ENCODE measurements around the gene CCP110.

CCP110 gene

DNA sequence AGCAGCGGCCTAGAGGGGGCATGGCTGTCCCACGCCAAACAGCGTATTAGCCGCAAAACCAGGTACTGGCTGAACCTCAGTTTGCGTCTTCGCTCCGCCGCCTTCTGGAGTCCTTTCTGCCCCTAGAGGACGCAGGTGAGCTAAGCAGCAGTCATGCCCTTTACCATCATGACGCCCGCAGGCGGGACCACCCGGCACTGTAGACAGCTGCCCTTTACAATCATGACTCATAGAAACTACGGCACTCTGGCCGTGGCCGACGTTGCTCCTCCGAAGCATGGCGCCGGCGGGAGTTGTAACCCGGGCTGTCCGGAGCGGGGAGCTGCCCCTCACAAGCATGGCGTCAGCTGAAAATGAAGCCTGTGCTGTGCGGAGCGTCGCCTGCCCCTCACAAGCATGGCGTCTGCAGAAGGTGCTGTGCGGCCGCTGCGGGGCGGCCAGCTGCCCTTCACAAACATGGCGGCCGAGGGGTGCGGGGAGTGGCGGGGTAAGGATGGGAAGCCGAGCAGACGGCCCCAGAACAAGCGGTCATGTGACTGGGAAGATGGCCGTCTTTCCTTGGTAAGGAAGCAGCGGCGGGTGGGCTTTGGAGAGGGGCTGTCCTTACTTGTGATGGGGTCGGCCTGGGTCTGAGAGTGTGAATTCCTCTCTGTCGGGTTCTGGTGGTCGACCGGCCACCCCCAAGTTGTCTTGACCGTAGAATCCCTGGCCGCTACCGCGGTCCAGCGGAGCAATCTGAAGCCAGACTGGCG lies 31.6 kb downstream of the CCP110 start, which contains the start of gene VPS35L:
VPS35L (plus strand) TSS at position 518 of the 752 bp plus-strand sequence; CDS start at position 545, 27 bp downstream.
- DNase-seq, result peak; percentile 69 to 71

DNA sequence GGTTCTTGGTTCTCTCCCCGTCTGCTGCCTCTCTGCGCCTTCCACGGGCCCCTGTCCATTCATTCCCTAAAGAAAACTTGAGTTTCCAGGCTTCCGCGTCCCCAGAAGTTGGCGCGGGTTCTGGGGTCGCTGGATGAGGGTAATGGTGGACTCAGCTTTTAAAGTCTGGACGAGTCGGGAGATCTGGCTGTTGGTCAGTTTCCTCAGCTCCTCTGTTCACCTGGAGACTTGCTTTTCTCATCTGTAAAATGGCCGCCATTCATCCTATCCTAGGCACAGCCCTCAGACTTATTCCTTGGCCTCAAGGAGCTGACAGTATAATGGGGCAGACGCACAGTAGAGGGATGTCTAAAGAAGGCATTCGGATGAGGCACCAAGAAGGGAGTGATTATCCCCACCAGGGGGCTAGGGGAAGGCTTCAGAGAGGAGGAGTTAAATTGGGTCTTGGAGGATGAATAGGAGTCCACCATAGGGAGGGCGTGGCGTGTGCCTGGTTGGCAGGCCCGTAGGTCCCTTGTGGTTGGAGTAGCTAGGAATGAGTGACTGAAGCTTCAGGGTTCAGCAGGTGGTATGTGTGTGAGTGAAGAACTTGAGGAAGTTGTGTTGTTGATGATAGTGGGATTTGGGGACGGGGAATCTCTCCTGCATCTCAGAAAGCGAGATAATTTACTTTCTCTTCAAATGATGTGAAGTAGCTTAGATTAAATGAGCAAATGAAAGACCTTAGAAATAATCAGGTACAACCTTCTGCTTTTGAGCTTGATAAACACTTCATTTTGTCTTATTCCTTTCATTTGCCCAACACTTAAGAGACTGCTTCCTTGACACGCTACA lies 32.4 kb downstream of the CCP110 start:
- DNase-seq, result peak; percentile 22 to 26

GRCh38 chr16:19559242-19559910 lies 35.6 kb downstream of the CCP110 start:
- peak; percentile 25 to 30 for DNase-seq

DNA sequence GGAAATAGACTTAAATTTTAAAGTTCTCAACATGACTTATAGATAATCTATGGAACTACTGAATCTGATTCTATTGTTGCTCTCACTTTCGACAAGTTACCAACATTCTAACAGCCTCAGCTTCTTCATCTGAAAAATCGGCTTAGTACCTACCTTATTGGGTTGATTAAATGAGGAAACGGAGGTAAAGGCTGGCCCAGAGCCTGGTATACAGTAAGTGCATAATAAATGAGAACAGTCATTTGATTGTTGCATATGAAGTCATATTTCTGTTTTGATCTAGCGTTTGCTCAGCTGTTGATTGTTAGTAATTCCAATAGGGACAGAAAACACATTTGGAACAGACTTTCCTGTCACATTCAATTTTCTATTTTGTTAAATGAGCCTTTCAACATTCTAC lies 36.3 kb downstream of the CCP110 start:
- DNase-seq, result no peak

- DNase-seq, result no peak
These were observed 39.6 kb downstream of the CCP110 start for GRCh38 chr16:19563377-19563776.

DNA sequence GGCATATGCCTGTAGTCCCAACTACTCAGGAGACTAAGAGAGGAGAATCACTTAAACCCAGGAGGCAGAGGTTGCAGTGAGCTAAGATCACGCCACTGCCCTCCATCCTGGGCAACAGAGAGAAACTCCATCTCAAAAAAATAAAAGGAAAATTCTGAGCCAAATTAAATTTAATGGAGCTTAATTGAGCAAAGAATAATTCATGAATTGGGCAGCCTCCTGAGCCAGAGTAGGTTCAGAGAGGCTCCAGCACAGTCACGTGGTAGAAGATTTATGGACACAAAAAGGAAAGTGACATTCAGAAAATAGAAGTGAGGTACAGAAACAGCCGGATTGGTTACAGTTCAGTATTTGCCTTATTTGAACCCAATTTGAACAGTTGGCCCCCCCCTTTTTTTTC lies 42.6 kb downstream of the CCP110 start:
- DNase-seq, result no peak

- DNase-seq, result no peak
These were observed 43.8 kb downstream of the CCP110 start for GRCh38 chr16:19567560-19567959.

GRCh38 chr16:19573997-19574396 lies 50.3 kb downstream of the CCP110 start:
- DNase-seq, result no peak

DNA sequence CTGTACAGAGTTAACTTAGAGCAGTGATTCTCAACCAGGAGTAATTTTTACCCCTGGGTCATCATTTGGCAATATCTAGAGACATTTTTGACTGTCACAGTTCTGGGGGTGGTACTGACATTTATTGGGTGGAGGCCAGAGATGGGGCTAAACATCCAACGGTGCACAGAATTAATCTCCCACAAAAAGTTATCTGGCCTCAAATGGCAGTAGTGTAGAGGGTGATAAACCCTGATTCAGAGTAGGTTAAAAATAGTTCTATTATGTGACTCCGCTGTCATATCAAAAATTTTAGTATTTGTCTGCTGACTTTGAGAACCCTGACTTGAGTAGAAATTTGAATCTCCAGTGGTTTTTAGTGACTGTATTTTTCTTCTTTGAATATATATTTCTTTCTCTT lies 50.9 kb downstream of the CCP110 start:
- DNase-seq, result no peak

- no peak for DNase-seq
These were observed 54.7 kb downstream of the CCP110 start for GRCh38 chr16:19578378-19578971.

- DNase-seq, result no peak
These were observed 58.5 kb downstream of the CCP110 start for GRCh38 chr16:19582050-19582831.

DNA sequence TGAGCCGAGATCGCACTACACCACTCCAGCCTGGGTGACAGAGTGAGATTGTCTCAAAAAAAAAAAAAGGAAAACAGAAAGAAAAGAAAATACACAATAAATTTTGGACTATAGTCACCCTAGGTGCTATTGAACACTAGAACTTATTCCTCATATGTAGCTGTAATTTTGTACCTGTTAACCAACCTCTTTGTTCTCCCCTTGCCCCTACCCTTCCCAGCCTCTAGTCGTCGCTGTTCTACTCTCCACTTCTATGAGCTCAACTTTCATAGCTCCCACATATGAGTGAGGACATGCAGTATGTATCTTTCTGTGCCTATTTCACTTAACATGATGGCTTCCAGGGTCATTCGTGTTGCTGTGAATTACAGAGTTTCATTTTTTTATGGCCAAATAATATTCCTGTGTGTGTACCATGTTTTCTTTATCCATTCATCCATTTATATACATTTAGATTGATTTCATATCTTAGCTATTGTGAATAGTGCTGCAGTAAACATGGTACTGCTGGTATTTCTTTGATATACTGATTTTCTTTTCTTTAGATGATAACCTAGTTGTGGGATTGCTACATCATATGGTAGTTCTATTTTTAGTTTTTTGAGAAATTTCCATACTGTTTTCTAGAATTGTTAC lies 60.0 kb downstream of the CCP110 start:
- DNase-seq, result peak; percentile 7 to 32

DNA sequence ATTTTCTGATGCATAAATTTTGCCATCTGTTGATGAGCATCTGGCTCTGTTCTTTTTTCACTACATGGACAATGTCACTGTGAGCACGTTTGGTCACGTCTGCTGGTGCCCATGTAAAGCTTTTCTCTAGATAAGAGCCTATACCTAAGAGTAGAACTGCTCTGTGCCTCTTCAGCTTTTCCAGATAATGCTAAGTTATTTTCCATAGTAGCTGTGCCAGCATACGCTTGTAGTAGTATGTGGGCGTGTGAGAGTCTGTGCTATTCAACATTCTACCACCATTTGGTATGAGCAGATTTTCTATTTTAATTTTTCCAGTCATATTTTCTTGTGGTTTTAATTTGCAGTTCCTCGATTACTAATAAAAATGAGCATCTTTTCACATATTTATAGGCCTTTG lies 64.9 kb downstream of the CCP110 start:
- no peak for DNase-seq

- DNase-seq, result no peak
These were observed 65.4 kb downstream of the CCP110 start for GRCh38 chr16:19589106-19589505.

DNA sequence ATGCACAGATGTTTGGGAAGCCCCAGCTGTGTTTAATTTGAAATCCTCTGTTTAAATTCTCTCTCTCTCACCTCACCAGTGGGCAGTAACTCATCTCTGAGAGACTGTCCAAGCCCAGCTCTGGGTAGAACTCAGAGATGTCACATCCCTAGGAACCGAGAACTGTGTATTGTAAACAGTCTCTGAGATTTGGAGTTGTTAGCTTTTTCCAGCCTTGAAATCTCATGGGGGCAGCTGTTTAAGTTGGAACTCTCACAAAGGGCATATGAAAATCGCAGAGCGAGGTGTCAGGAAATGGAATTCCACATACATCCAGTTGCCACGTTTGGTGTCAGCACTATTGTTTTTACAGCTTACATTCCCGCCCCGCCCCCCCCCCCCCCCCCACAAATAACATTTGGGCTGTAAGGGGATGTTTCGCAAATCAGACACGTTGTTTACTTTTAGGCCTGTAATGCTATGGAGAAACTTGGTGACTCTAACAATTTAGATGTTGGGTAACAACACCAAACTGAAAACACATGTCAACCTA lies 66.1 kb downstream of the CCP110 start:
- no peak for DNase-seq

DNA sequence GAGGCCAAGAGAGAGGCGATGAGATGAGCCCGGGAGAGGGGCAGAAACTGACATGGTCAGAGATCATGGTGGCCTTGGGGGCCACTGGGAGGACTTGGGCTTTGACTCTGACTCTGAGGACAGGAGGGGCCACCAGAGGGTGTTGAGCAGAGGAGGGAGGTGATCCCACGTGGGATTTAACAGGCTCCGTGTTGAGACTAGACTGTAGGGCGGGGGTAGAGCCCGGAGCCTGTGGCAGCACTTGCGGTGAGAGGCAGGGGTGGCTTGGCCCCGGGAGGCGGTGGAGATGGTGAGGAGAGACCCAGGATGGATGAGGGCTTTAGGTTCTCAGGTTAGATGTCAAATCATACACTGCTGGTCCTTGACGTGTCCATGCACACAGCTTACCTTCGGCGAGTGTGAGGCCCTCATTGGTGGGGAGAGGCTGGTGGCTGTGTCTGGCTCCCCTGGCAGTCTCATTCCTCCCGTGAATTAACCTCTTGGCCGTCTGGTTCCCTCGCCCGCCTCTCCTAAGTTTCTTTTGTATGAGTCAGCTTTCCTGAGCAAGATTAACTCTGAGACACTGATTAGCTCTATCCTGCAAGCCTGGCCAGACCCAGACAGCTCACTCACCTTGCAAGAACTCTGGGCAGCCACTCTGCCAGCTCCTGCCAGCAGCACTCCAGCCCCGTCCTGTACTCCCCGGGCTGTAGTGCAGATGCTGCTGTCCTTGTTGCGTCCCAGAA lies 71.5 kb downstream of the CCP110 start:
- no peak for DNase-seq

DNA sequence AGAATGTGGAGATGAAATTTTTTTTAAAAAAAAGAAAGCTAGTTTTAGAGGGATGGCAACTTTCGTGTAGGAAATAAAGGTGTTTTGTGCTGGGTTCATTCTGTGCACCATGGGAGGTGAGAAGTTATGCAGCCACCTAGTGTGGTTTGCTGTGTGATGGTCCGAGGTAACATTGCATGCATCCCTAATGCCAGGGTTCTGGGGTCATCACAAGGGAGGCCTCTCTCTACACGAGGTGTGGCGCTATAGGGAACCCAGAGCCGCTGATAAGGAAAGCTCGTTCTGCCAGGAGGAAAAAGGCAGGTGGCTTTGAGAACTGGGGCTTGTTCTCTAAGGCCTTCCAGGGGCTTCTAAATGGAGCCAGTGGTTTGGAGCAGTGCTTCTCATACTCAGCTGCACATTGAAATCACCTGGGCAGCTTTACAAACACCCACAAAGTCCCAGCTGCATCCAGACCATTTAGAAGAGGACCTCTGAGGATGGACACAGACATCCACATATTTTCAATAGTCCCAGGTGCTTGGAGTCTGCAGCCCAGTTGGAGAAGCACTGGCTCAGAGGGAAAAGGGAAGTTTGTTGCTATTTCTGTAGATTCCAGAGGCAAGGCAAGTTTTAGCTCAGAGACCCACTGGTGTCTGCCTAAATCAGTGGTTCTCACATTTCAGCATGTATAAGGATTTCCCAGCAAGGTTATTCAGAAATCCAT lies 75.2 kb downstream of the CCP110 start:
- DNase-seq, result no peak

- DNase-seq, result no peak
These were observed 76.4 kb downstream of the CCP110 start for GRCh38 chr16:19599968-19600716.

Data from AML-193 (cell line).